ENCODE results near the gene PLA2G5. TPM values are rescaled to one million over a fixed set of nuclear protein-coding genes. Genes with fewer than 3 reads are reported as not detected.

PLA2G5 gene
- total RNA-seq, 4 donors from 2014 or later = 2.9 to 5.5 (median 4.0) TPM

DNA sequence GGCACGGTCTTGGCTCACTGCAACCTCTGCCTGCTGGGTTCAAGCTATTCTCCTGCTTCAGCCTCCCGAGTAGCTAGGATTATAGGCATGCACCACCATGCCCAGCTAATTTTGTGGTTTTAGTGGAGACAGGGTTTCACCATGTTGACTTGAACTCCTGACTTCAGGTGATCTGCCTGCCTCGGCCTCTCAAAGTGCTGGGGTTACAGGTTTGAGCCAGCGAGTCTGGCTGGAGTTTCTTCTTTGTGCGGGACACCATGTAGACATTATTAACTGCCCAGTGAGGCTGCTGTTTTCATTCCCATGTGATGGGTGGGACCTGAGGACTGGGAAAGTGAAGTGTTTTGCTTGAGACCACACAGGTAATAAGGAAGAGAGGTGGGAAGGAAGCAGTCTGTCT, 23.3 kb downstream of the PLA2G5 start:
- TF ChIP-seq, protein P1, sequence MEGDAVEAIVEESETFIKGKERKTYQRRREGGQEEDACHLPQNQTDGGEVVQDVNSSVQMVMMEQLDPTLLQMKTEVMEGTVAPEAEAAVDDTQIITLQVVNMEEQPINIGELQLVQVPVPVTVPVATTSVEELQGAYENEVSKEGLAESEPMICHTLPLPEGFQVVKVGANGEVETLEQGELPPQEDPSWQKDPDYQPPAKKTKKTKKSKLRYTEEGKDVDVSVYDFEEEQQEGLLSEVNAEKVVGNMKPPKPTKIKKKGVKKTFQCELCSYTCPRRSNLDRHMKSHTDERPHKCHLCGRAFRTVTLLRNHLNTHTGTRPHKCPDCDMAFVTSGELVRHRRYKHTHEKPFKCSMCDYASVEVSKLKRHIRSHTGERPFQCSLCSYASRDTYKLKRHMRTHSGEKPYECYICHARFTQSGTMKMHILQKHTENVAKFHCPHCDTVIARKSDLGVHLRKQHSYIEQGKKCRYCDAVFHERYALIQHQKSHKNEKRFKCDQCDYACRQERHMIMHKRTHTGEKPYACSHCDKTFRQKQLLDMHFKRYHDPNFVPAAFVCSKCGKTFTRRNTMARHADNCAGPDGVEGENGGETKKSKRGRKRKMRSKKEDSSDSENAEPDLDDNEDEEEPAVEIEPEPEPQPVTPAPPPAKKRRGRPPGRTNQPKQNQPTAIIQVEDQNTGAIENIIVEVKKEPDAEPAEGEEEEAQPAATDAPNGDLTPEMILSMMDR (IDR thresholded peaks at IDR 0.05; ENCODE audit: low read depth) = no peak

DNA sequence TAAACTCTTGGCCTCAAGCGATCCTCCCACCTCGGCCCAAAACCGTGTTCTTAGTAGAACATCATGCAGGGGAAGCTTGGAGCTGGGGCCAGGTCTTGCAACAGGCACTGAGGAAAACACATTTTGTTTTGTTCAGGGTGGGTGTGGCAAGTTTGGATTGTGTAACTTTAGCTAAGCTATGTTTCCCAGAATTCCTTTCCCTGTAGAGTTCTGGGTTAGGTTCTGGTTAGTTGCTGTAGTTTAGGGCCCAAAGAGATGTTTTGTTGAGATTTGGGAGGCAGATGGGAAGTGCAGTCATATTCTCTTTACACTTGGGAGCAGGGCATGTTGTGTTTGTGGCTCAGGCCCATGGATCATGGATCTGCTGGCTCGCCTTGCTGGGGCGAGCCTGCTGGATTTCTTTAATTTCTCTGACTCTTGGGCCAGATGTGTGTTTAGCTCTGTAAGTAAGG, 24.0 kb downstream of the PLA2G5 start:
- TF ChIP-seq, protein P1 (IDR thresholded peaks at IDR 0.05; ENCODE audit: low read depth) = no peak

DNA sequence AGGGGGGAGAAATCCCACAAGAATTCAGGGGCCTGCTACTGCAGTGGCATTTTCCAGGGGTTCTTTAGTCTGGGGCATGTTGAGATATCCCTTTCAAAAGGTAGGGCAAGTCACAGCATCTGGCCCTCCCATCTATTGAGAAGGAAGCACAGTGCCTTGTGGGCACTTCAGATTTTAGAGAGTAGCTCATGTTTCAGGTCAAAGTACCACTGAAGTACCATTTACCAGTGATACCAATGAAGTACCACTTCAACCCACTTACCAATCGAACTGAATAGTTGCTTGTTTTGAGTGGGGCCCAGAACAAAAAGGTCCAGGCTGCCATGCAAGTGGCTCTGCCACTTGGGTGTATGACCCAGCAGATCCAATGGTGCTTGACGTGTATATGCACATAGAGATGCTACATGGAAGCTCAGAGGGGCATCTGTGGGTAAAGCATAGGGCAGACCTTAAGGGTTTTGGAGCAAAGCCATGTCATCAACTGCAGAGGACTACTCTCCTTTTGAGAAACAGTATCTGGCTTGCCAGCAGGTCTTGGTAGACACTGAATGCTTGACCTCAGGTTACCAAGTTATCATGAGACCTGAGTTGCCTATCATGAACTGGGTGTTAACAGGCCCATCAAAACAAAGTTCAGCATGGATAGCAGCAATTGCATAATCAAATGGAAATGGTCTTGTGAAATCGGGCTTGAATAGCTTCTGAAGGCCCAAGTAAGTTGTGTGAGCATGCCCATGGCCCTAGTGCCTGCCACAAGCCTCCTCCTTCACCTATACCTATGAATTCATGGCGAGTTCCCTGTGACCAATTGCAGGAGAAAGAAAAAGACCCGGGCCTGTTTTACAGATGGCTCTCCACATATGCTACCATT, 25.8 kb downstream of the PLA2G5 start:
- TF ChIP-seq, protein P1 (IDR thresholded peaks at IDR 0.05; ENCODE audit: low read depth) = no peak

DNA sequence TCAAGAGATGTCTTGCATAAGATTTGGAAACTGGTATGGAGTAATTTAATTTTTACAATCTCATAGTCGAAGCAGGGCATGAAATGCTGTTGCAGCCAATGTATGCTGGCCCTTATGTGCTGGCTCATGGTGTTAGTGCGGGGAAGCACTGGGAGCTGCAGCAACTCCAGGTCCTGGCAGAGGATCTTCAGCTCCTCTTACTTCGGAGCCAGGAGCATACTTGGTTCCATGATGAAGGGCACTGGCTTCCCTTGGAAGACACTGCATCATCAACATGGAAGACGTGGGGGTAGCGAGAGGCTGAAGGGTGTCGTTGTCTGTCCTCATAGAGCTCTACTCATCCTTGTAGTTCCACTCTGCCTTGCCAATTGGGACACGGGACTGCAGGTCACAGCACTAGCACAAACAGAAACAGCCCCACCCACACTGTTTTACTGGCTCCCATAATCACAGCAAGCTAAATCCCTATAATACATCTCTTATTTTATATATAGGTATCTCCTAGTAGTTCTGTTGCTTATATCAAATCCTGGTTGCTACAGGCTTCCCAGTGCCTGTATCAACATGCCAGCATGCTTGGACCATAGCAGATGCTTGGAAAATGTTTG, 26.9 kb downstream of the PLA2G5 start:
- TF ChIP-seq, protein P1 (IDR thresholded peaks at IDR 0.05; ENCODE audit: low read depth) = no peak

DNA sequence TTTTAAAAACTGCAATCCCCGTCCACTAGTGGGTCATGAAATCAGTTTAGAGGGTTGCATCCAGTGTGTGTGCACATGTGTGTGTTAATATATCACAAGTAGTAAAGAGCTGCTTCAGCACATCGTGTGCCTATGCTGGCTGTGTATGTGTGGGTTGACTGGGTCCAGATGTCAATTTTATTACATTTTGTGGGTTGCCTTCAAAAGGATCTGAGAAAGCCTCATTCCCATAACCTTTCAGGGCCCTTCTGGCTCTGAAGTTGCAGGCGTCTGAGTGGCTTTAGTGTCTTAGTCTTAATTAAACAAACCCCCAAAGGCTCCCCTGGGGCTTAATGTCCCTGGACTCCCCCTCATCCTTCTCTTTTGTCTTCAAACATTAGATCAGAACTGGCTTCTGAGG, 29.5 kb downstream of the PLA2G5 start:
- TF ChIP-seq, protein P1 (IDR thresholded peaks at IDR 0.05; ENCODE audit: low read depth) = no peak

DNA sequence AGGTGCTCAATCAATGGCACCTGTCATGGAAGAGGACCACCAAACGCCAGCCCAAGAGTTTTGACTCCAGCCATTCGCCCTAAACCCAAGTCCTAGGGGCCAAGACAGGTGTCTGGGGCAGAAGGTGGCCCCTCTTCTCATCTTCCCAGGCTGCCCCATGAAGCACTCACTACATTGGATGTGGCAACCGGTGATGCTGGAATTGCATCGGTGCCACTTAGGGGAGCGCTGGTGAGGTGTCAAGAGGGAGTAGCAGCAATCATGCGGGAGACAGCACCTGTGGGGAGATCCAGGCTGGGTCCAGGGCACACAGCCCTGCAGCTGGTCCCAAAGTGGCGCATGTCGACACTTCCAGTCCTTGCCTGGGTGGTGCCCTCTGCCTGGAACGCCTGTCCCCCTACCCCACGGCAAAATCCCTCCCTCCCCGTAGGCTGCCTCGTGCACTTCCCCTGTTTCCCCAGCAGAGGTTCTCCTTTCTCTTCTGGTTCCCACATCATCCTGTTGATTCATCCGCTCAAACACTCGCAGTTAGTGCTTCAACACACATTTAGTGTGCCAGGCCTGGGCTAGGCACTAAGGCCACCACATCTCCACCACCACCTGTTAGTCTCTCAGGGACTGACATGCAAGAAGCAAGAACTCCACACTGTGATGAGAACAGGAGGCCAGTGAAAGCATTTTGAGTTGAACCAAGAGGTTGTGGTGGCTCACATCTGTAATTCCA, 30.8 kb downstream of the PLA2G5 start:
- TF ChIP-seq, protein P1 (IDR thresholded peaks at IDR 0.05; ENCODE audit: low read depth) = no peak

DNA sequence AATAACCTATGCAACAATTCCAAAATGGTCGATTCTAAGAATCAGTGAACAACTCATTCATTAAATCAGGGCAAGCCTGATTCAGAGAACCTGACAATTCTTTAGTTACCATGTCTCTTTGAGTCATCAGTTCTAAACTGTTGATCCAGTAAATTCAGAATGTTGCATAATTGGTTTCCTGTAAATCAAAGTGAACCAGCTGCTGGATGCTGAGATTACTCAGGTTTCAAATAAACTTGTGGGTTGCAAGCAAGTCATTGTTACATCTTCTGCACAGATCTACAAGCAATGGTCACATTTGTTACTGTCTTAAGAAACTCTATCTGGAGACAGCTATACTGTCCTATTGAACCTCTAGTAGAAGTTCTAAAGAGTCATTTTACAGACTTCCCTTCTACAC, 32.9 kb downstream of the PLA2G5 start:
- TF ChIP-seq, protein P1 (IDR thresholded peaks at IDR 0.05; ENCODE audit: low read depth) = no peak
